ENCODE measurements around the gene ARID1B.
A peak's percentile ranks its signal among the peaks of the same experiment; 100 is the strongest.

The ARID1B gene

GRCh38 chr6:157087974-157088373 lies 310.8 kb downstream of the ARID1B start:
- DNase-seq (ENCODE audit: low read depth, low spot score) = no peak
- in situ Hi-C loops (cut with HindIII; ENCODE audit: low sequenced_read_pairs) = no loop called here
- no peak for TF ChIP-seq CTCF (IDR thresholded peaks at IDR 0.05; ENCODE audit: low read depth, low read length)
- no peak overlapping the region for H3K4me3 ChIP-seq (ENCODE audit: low read depth, low read length)

DNA sequence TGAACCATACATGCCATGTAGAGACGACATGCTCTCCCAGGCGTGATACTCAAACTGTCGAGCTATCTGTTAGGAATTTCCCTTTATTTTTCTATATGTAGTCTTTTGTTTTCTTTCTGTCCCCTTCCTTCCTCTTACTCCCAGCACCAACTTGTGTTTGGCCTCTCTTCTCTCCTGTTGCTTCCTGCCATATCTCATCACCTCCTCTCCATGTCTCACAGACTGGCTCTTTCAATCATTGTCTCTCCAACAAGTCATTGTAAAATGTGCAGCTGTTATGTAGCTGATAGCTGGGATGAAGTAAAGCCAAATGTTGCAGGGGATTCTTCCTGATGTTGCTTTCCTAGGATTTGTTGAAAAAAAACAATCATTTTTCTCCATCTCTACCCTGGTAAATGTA lies 311.7 kb downstream of the ARID1B start:
- DNase-seq (ENCODE audit: low read depth, low spot score) = no peak
- no peak for TF ChIP-seq CTCF (IDR thresholded peaks at IDR 0.05; ENCODE audit: low read depth, low read length)
- no peak overlapping the region for H3K4me3 ChIP-seq (ENCODE audit: low read depth, low read length)
- in situ Hi-C loops (cut with HindIII; ENCODE audit: low sequenced_read_pairs) = no loop called here

GRCh38 chr6:157089258-157089657 lies 312.1 kb downstream of the ARID1B start:
- no peak overlapping the region for H3K4me3 ChIP-seq (ENCODE audit: low read depth, low read length)
- no peak for TF ChIP-seq CTCF (IDR thresholded peaks at IDR 0.05; ENCODE audit: low read depth, low read length)
- DNase-seq (ENCODE audit: low read depth, low spot score) = peak; percentile 64
- in situ Hi-C loops (cut with HindIII; ENCODE audit: low sequenced_read_pairs) = no loop called here

DNA sequence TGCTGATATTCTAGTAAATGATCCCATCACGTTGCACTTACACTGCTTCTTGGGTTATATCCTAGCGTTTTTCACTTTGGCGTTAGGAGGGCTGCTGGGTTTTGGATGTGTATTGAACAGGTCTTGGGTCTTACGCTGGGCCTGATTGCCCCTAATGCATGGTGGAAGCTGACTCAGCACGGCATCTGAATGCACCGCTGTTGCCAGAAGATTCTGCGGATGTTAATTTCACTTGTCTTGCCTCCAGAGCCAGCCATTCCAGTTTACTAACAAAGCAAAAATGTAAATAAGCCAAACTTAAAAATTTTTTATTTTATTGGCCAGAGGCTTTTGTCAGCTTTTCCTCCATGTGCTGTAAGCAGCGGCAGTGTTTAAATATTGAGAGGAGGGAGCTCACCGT lies 312.7 kb downstream of the ARID1B start:
- no peak for TF ChIP-seq CTCF (IDR thresholded peaks at IDR 0.05; ENCODE audit: low read depth, low read length)
- H3K4me3 ChIP-seq (ENCODE audit: low read depth, low read length) = no peak overlapping the region
- no peak for DNase-seq (ENCODE audit: low read depth, low spot score)
- in situ Hi-C loops (cut with HindIII; ENCODE audit: low sequenced_read_pairs) = no loop called here

DNA sequence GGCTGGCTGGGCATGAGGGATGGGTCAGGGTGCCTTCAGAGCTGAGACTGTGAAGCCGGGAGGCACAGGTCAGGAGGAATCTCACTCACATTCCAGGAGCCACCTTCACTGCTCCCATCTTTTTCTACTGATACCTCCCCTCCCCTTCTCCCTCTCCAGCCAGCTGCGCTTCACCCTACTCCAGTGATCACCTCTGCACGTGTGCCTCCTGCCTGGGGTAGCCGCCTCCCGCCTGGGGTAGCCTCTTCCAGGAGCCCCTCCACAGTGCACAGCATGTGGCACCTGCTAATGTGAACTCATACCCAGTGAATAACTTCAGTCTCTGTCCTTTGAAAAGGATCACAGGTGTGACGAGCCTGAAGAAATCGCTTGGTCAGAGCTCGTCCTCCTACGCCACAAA lies 313.6 kb downstream of the ARID1B start:
- H3K4me3 ChIP-seq (ENCODE audit: low read depth, low read length) = no peak overlapping the region
- no peak for DNase-seq (ENCODE audit: low read depth, low spot score)
- TF ChIP-seq CTCF (IDR thresholded peaks at IDR 0.05; ENCODE audit: low read depth, low read length) = no peak
- in situ Hi-C loops (cut with HindIII; ENCODE audit: low sequenced_read_pairs) = no loop called here

DNA sequence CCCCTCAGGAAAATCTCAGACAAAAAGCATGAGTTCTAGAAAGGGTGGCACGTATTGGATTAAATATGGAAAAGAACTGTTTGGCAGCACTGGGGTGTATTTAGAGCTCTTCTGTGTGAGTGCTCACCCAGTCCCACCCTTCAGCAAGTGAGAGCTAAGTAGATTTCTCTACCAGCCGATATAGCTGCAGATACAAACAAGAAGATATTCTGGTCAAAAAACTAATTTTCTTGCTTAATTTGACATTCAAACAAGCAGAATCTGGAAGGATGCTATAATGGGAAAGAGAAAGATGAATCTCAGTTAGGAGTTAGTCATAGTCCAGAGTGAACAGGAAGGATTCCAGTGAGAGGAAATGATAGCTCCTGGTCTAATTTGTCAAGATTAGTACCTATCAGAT lies 314.1 kb downstream of the ARID1B start:
- DNase-seq (ENCODE audit: low read depth, low spot score) = no peak
- TF ChIP-seq CTCF (IDR thresholded peaks at IDR 0.05; ENCODE audit: low read depth, low read length) = no peak
- in situ Hi-C loops (cut with HindIII; ENCODE audit: low sequenced_read_pairs) = no loop called here
- H3K4me3 ChIP-seq (ENCODE audit: low read depth, low read length) = no peak overlapping the region

DNA sequence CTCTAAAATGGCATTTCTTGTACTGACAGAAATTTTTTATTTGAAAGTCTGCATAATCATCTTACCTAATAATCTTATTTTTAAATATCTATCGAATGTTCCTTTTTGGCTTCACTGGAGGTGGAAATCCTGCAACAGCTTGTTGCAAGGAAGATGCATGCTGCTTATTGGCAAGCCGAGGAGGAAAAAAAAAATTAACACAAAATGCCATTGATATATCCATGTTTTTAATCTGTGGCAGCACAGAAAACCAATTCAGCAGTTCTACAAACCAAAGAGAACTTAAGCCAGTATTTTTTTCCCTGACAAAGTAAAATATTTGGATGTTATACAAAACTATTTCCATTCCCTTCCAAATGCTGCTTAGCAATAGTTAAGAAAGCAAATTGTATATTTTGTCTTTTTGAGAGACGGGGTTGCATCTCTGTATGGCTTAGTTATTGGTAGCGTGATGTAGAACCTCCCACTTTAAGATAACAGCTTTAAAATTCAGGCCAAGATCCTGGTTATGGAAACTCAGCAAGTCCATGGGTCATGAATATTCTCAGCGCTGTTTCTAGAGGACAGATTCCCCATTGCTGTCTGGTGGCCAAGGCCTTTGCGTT lies 314.8 kb downstream of the ARID1B start:
- no peak overlapping the region for H3K4me3 ChIP-seq (ENCODE audit: low read depth, low read length)
- DNase-seq (ENCODE audit: low read depth, low spot score) = no peak
- TF ChIP-seq CTCF (IDR thresholded peaks at IDR 0.05; ENCODE audit: low read depth, low read length) = no peak
- in situ Hi-C loops (cut with HindIII; ENCODE audit: low sequenced_read_pairs) = no loop called here
